GM21381 (cell line): ENCODE measurements around the gene LRRC63.
A peak's percentile ranks its signal among the peaks of the same experiment; 100 is the strongest.
"Not testable (repeated sequence)": the region's sequence is repeated elsewhere in the genome, so short reads cannot be mapped to it uniquely, and the experiment has no call there.

Source experiments
- ATAC-seq: cut with Tn5 transposase; IDR thresholded peaks from one replicate; pipeline ENCODE4 v1.9.1; 2021; ENCODE audit warnings: mild to moderate bottlenecking, moderate library complexity; ENCODE audit not compliant: unreplicated experiment

The LRRC63 gene

DNA sequence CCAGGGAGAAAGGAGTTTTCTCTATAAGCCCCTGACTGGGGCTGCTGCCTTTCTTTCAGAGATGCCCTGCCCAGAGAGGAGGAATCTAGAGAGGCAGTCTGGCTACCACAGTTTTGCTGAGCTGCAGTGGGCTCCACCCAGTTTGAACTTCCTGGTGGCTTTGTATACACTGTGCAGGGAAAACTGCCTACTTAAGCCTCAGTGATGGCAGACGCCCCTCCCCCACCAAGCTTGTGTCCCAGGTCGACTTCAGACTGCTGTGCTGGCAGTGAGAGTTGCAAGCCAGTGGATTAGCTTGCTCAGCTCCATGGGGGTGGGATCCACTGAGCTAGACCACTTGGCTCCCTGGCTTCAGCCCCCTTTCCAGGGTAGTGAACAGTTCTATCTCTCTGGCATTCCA is 8.5 kb downstream of the LRRC63 start:
- ATAC-seq = not testable (repeated sequence)

DNA sequence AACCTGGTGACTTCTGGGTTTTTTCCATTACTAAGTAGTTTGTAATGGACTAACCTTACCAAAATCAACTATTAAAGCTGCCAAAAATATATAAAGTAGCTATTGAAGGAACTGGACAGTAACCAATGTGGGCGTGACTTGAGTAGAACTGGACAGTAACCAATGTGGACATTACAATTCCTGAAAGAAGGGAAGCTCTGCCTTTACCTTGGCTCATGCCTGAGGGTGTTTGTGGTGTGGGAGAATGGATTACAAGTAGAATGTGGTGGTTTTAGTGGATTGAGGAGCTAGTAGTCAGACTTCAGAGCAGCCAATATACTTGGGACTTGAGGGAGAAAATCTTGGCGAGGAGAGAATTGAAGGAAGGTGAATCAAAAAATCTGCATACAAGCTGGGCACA is 17.5 kb downstream of the LRRC63 start:
- no peak for ATAC-seq

DNA sequence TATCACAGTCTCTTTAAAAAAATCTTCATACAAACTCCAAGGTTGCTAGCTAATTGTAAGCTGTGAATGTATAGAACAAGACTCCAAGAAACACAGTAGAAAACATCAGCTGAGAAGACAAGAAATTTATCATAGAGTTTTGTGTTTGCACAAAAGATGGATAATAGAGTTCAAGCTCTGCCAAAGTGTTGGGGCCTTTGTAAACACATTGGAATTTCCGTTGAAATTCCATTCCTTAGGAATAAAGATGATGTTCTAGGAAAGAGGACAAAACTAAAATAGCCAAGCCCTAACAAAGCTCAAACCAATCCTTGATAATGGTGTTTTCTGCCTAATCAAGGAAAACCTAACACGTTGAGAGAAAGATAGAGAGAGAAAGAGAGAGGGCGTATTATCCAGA is 20.6 kb downstream of the LRRC63 start:
- ATAC-seq = no peak

DNA sequence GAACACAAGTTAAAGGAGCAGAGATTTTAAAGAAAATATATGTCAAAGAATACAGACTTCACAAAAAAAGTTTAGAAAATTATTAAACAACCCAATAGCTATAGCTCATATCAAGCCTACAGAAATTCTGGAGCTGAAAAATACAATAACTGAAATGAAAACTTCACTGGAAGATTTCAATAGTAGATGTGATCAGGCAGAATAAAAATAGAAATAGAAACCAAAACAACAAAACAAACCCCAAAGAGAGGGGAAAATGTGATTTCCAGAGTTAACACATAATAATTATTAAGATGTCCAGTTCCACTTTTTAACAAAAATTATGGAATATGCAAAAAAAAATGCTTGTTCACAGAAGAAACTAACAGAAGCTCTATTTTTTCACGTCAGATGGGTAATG is 23.6 kb downstream of the LRRC63 start:
- no peak for ATAC-seq

DNA sequence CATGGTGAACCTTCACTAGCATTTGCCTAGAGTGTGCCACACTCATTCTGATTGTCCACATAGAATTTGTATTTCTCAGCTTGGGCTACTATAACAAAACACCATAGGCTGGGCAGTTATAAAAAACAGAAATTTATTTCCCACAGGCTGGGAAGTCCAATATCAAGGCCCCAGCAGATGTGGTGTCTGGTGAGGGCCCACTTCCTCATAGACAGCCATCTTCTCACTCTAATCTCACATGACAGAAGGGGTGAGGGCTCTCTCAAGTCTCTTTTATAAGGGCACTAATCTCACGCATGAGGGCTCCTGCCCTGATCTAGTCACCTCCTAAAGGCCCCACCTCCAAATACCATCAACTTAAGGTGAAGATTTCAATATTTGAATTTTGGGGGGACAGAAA is 53.6 kb downstream of the LRRC63 start:
- no peak for ATAC-seq

DNA sequence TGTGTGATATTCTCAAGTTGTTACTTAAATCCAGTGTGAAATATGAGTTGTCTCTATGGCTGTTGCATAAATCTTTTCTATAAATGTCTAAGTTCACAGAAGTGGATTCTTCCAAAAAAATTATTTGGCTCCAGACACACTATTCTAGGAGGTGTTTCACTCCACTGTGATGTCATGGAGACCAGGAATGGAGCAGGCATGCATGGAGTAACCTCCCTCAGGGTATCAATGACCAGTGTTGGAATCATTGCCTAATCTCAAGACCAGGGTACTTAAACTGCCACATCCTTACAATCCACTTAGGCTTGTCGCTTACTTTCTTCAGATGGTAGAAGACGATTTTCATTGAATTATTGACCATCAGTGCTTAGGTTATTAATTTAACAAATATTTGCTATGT is 55.4 kb downstream of the LRRC63 start:
- no peak for ATAC-seq

DNA sequence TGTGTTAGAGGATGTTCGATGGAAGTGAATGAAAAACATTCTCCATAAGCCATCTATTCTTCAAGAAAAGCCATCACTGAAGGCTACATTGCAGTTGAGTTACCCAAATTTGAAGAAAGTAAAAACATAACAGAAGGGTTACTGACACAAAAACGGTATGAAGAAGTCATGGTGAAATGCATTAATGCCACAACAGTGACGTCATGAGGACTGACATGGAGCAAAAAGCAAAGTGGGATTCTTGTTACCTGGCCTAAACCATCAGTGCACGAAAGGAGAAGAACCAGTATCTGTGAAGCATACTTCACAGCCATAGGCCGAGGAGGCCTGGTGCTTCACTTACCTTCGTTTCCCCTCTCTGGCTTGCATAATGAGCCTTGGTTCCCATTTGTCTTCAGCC is 58.7 kb downstream of the LRRC63 start:
- no peak for ATAC-seq

DNA sequence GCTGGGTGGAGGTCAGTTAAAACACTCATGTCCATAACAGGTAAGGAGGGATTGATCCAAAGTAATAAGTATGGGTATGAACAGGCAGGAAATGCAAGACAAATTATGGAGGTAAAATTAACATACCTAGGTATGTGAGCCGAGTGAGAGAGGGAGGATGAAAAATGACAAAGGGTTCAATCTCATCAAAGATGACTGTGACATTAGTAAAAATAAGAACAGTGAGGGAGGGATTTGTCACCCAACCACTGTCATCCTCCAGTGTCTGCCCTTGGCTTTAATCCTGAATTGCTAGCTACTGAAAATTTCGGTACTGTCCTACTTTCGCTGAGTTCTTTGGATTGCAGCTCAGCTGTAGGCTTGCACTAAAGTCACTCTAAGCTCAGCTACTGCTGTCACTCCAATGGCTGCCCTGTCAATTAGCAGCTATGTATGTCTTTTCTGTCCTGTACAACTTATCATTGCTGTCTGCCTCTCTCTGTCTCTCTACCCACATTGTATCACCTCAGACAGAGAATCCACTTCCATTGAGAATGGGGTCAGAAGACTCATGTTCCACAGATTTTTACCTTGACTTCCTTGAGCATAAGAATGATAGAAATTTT is 62.5 kb downstream of the LRRC63 start:
- ATAC-seq = no peak

DNA sequence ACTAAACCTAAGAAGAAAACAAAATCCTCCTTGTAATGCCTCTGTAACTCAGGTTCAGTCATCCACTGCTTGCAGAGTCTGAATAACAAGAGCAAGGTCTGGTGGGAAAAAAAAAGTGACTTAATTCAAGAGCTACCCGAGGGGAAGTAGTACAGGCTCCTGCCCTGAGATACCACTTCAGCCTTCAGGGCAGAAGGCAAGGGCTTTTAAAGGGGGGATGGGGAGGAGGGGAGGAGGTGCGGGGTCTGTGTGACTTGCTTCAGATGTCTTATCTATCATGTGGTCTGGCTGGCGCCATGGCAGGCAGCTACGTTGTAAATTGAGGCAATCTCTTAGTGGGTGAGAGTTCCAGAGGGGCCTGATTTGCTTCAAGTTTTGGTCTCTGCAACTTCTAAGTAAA is 66.7 kb downstream of the LRRC63 start:
- no peak for ATAC-seq

DNA sequence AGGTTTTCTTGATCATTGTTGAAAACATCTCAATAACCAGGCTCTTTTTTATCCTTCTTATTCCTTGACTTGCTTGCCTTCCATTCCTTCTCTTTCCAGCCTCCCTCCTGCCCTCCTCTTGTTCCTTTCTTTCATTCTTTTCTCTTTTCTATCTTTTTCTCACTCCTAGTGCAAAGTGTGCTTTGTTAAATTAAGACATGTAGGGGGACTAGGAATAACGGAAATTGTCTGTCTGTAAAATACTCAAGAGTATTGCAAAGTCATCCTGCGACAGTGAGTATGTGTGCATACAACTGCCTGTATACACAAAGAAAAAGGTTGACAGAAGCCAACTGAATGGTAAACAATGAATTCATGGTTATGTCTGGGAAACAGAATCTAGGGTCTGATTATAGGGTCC is 70.1 kb downstream of the LRRC63 start:
- ATAC-seq = no peak

DNA sequence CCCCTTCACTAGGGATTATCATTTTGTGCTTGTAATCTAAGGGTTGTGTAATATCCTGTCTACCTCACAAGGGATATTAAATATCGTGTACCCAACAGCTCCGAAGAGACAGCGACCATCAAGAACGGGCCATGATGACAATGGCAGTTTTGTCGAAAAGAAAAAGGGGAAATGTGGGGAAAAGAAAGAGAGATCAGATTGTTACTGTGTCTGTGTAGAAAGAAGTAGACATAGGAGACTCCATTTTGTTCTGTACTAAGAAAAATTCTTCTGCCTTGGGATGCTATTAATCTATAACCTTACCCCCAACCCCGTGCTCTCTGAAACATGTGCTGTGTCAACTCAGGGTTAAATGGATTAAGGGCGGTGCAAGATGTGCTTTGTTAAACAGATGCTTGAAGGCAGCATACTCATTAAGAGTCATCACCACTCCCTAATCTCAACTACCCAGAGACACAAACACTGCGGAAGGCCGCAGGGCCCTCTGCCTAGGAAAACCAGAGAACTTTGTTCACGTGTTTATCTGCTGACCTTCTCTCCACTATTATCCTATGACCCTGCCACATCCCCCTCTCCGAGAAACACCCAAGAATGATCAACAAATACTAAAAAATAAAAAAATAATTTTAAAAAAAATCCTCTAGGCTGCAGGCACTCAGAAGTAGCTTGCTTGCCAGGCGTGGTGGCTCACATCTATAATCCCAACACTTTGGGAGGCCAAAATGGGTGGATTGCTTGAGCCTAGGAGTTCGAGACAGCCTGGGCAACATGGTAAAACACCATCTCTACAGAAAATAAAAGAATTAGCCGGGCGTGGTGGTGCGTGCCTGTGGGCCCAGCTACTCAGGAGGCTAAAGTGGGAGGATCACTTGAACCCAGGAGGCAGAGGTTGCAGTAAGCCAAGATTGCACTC is 72.4 kb downstream of the LRRC63 start:
- ATAC-seq = not testable (repeated sequence)

DNA sequence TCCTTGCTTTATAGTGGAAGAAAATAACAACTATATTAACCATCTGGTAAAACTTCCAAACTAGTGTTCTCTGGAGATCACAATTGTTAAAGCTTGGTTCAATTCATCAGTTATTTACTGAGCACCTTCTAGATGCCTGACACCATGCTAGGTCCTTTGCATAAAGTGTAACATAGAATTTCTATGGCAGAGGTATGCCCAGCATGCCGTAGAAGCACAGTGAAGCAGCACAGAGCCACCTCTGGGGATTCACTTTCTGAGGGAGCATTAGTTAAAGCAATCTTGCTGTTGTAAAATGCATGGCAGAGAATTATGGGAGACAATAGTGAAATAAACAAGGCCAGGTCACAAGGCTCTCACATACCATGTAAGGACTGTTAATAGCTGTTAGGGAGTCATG is 75.2 kb downstream of the LRRC63 start:
- no peak for ATAC-seq

DNA sequence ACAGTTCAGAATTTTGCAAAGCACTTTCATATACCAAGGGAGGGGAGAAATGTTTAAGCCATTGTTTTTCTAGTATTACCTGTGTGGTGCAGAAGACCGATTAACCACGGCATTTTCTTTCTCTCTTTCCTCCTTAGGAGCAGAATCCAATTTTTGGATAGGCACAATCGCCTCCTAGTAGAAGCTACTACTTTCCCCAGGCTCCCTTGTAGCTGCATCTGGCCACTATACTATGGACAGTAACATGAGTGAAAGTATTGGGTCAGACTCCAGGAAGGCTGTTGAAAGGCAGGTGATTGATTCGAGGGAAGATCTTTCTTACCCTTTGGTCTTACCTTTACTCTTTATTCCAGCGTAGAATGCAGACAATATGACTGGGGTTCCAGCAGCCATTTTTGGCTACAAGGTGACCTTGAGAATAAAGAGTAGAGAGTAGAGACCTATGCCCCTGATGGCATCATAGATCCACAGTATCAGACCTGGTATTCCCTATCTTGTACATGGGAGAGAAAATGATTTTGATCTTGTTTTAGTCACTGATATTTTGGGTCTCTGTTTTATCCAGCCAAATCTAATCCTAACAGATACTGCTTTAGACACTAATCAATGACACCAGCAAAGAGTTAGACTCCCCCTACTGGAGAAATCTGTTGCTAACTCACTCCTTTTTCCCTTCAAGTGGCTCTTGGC is 77.0 kb downstream of the LRRC63 start:
- ATAC-seq = no peak

DNA sequence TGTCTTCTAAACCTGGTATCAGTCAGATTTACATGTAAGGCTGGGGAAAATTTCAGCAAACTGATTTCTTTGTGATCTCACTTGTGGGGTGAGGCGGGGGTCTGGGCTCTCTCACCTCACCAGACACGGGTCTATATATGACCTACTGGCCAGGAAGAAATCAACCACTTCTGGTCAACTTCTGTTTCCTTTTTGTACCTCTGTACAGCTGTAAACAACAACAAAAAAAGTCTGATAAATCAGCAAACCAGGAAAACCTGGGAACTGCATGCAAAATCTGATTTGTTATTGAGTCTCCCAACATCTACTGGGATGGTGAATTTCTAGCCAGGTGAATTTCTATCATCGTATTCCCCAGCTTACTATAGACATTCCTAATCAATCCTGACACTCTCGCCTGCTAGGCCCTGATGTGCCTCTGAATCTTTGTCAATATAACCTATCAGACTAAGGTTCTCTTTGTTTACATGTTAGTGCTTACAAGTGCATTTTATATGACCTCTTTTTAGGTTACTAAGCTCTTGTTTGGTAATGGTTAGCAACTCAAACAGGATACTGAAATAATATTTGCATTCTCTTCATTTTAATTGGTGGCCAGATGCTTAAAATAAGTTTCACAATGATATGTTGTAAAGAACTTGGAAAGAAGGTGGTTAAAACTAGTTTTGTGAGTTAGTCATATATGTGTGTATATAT is 77.7 kb downstream of the LRRC63 start:
- no peak for ATAC-seq

DNA sequence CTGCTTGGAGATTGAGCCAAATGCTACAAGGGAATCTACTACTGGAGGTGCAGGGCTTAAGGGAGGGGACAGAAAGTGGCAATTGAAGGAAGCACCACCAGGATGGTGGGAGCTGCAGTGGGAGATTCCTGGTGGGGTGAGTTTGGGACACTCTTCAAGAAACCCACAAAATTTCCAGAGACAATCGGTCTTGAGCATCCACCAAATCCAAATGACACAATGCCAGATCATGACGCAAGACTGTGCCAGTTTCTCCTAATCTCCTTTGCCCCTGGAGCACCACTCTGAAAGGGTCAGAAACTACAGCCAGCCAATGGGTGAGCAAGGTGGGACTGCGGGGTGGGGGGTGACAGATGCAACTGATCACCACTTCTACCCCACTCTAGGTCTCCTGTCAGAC is 78.7 kb downstream of the LRRC63 start:
- no peak for ATAC-seq

DNA sequence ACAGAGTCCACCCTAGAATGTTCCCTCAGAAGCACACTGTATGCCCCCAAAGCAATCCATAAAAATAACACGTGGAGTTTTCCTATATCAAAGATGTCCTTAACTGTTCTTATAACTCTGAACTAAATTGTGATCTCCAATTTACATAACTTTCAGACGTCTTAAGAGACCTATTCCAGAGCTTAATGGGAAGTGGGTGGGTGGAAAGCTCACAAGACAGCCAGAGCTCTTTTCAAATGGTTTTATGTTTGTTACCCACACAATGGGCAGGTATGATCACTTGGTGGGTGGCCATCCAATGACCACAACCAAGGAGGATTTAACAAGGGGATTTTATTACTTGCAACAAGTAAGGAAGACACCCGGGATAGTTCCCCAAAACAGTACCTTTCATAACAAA is 81.7 kb downstream of the LRRC63 start:
- no peak for ATAC-seq

DNA sequence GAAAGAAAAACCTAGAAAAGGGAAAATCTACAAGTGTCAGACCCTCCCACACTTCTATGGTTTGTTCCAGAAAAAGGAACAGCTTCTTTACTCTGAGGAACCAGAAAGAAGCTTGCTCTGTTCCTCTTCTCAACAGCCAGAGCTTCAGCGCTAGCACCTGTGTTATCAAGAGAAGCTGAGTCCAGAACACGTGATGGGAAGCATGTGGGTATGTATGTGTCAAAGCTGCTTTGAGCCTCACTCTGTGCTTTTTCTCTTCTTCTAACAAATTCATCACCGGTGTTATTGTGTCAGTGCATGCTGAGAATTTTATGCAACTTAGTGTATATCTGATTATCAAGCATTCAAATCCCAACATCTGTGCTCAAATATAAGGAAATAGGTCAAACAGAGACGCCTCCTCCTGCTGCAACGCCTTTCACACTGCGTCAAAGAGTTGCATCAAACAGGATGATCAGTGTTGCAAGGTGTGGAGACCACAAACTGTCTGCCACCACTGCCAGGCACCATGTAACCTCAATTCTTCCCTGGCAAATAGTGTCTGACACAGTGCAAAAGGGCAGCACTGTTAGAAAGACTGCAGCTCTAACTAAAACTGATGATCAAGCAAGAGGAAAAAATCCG is 83.9 kb downstream of the LRRC63 start:
- ATAC-seq = peak; percentile 72

DNA sequence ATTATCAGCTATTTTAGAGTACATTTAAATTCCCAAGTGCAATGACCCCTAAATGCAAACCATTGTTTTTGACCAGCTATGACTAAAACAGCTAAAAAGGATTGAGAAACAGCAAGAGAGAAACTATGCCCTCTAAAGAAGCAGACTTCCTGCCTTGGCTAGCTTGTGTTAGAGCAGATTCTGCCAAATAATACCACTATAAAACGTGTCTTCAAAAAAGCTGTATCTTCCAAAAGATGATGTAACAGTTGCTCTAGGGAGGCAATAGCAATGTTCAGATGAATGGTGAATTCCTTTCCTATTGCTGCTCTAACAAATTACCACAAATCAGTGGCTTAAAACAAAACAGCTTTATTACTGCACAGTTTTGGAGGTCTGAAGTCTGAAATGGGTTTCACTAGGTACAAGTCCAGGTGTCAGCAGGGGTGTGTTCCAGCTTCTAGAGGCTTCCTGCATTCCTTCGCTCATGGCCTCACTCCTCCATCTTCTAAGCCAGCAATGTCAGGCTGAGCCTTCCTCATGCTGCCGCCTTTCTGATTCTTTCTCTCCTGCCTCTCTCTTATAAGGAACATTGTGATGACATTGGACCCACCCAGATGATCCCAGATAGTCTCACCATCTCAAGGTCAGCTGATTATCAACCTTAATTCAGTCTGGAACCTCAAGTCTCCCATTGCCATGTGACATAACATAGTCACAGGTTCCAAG is 84.5 kb downstream of the LRRC63 start:
- peak; percentile 32 for ATAC-seq

DNA sequence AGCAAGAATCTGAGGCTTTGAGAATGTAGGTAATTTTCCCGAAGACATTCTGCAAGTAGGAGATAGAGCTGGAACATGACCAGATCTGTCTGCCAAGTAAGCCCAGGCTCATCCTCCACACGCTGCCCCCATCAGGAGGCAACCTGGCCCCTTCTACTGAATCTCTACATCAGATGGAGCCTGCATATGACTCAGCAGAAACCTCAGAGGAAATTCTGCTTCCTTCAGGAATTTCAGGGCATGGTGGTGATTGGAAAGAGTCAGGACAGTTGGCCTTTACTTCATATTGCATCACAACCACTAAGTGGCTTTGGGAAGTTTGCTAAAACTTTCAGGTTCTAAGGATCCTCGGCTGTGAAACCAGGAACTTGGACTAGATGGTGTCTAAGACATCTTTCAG is 85.2 kb downstream of the LRRC63 start:
- ATAC-seq = no peak

DNA sequence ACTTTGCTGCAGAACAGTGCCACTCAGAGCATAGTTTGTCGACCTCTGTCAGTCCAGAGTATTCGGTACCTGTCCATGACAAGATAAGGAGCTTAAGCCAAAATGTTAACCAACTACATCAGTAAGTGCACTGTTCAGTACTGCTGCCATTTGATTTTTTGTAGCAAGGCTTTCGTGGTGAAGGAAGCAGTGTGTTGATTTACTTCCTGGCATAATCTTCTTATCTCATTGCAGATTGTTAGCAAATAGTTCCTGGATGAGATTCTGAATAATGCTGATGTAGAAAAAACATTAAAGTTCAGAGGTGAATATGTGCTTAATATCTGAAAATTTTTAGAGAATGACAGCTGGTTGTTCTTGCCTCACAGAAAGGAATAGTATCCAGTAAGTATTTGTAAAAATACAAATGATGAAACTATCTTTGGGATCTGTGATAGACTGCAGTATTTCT is 85.7 kb downstream of the LRRC63 start:
- no peak for ATAC-seq
